Ishikawa (cell line): ENCODE data around the gene LRFN2.

ENCODE experiments used
- CEBPB ChIP-seq: IDR thresholded peaks from 2 replicates; pipeline ENCODE4 v1.6.1; 2012
- CREB1 ChIP-seq: IDR thresholded peaks from 2 replicates; pipeline ENCODE4 v1.6.1; 2012; ENCODE audit warnings: low read depth
- EGR1 ChIP-seq: IDR thresholded peaks from 2 replicates; pipeline ENCODE4 v1.6.1; 2012
- EP300 ChIP-seq: IDR thresholded peaks from 2 replicates; pipeline ENCODE4 v1.6.1; 2012; ENCODE audit warnings: borderline replicate concordance
- FOXM1 ChIP-seq: IDR thresholded peaks from 2 replicates; pipeline ENCODE4 v1.6.1; 2012; ENCODE audit warnings: low read depth, borderline replicate concordance
- MAX ChIP-seq: IDR thresholded peaks from 2 replicates; pipeline ENCODE4 v1.6.1; 2012
- NFIC ChIP-seq: IDR thresholded peaks from 2 replicates; pipeline ENCODE4 v1.6.1; 2012
- RAD21 ChIP-seq: IDR thresholded peaks from 2 replicates; pipeline ENCODE4 v1.6.1; 2012; ENCODE audit warnings: low read depth
- REST ChIP-seq: IDR thresholded peaks from 2 replicates; pipeline ENCODE4 v1.6.1; 2012; ENCODE audit warnings: low read depth, mild to moderate bottlenecking
- TAF1 ChIP-seq: IDR thresholded peaks from 2 replicates; pipeline ENCODE4 v1.6.1; 2012; ENCODE audit warnings: low read depth, mild to moderate bottlenecking
- TCF12 ChIP-seq: IDR thresholded peaks from 2 replicates; pipeline ENCODE4 v1.6.1; 2012; ENCODE audit warnings: low read depth
- TEAD4 ChIP-seq: IDR thresholded peaks from 2 replicates; pipeline ENCODE4 v1.6.1; 2012
- USF1 ChIP-seq: IDR thresholded peaks from 2 replicates; pipeline ENCODE4 v1.6.1; 2012
- YY1 ChIP-seq: IDR thresholded peaks from 2 replicates; pipeline ENCODE4 v1.6.1; 2012; ENCODE audit warnings: low read depth
- ZBTB7A ChIP-seq: IDR thresholded peaks from 2 replicates; pipeline ENCODE4 v1.6.1; 2012; ENCODE audit warnings: low read depth

LRFN2 gene

GRCh38 chr6:40577672-40578071 is 9.5 kb downstream of the LRFN2 start:
- TF ChIP-seq YY1 (no peak), TAF1 (no peak), TEAD4 (no peak), USF1 (no peak), CEBPB (no peak), CREB1 (no peak), TCF12 (no peak), EP300 (no peak), NFIC (no peak), MAX (no peak), EGR1 (no peak), FOXM1 (no peak), ZBTB7A (no peak), REST (no peak), RAD21 (no peak)

GRCh38 chr6:40573221-40573620 is 13.9 kb downstream of the LRFN2 start:
- no peak for TF ChIP-seq RAD21
- TF ChIP-seq REST, result no peak
- TF ChIP-seq YY1, result no peak

- no peak for TF ChIP-seq TAF1
- no peak for TF ChIP-seq EP300
- TF ChIP-seq TEAD4, result no peak
- no peak for TF ChIP-seq ZBTB7A
- TF ChIP-seq CEBPB, result no peak
- no peak for TF ChIP-seq MAX
- no peak for TF ChIP-seq USF1
- no peak for TF ChIP-seq YY1
- TF ChIP-seq CREB1, result no peak
- TF ChIP-seq FOXM1, result no peak
- TF ChIP-seq TCF12, result no peak
- no peak for TF ChIP-seq EGR1
Observed at GRCh38 chr6:40569162-40569910, 17.8 kb downstream of the LRFN2 start.

- TF ChIP-seq USF1 (no peak), CREB1 (no peak), NFIC (no peak), CEBPB (no peak), REST (no peak), TCF12 (no peak), TAF1 (no peak), EP300 (no peak), MAX (no peak), FOXM1 (no peak), EGR1 (no peak), ZBTB7A (no peak), TEAD4 (no peak), YY1 (no peak), RAD21 (no peak)
Observed at GRCh38 chr6:40568062-40568708, 19.0 kb downstream of the LRFN2 start.
